Activated T-cell treated with anti-CD3 and anti-CD28 coated beads, Interleukin-2, amount 50 U/mL, for 48 hours (primary cell): ENCODE measurements around the gene NLE1.
"Not testable (repeated sequence)": the region's sequence is repeated elsewhere in the genome, so short reads cannot be mapped to it uniquely, and the experiment has no call there.

Experiments
- DNase-seq, 2 experiments: peaks; one replicate each; pipeline ENCODE4 v3.0.0-alpha.2; 2020

NLE1 gene

GRCh38 chr17:35161281-35161761 lies 19.2 kb upstream of the NLE1 start:
- DNase-seq = no peak

DNA sequence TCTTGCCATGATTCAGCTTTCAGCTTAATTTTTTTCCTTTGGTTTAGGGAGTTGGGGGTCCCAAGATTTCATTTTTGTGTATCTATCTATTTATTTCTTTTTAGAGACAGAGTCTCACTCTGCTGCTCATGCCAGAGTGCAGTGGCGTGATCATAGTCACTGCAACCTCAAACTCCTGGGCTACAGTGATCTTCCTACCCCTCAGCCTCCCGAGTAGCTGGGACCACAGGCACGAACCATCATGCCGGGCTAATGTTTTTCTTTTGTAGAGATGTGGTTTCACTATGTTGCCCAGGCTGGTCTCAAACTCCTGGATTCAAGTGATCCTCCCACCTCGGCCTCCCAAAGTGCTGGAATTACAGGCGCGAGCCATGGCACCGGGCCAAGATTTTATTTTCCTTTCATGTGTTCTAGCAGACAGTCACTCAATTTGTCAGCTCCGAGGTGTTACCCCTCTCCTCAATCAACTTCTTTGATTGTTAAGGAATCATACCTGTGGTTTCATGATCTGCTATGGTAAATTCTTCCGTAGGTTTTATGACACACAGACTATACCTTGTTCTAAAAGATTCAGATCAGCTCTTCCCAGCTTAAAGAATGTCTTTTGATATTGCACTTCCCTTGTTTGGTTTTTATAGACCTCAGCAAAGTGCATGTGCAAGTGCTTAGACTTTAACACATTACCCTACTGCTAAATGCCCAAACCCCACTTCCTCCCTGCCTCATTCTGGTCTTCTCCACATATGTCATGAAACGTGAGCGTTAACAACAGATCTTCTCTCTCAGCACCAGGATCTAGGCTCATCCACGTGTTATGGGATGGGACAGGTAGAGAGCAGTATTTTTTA lies 18.5 kb upstream of the NLE1 start:
- peak; percentile 35 to 46 for DNase-seq

- DNase-seq = no peak
Observed at GRCh38 chr17:35159940-35160339, 17.8 kb upstream of the NLE1 start.

GRCh38 chr17:35155246-35155645 lies 13.1 kb upstream of the NLE1 start:
- DNase-seq = no peak

DNA sequence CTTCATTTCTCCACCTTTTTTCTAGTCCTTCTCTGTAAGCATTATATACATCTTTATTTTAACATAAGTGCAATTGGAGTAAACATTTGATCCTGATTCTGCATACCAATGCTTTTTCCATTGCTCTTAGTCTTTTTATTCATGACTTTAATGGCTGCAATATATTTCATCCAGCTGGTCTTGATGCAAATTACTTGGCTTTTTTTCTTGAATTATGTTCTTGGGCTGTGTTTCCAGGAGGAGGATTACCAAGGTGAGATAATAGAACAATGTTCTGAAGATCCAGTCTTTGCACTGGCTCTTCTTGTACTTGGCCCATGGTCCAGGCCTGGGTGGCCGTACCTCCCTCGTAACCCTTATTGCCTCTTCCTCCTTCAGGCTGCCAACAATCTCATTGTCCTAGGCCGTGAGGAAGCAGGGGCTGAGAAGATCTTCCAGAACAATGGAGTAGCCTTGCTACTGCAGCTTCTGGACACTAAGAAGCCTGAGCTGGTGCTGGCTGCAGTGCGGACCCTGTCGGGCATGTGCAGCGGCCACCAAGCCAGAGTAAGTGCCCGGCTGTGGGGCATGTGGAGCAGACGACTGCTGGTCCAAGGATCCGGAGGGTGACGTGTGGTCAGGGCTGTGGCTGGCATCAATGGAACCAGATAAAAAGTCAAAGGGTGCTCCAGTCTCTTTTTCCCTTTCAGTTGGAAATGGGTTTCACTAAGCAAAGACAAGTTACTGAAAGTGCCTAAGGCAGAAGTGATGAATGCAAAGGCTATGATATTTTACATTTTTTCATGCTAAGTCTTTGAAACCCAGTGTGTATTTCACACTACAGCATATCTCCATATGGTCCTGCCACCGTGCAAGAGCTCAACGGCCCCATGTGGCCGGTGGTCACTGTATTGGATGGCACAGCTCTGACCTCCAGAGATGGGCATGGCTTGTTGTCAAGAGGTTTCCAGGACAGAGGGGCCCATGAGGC lies 12.4 kb upstream of the NLE1 start:
- no peak for DNase-seq

DNA sequence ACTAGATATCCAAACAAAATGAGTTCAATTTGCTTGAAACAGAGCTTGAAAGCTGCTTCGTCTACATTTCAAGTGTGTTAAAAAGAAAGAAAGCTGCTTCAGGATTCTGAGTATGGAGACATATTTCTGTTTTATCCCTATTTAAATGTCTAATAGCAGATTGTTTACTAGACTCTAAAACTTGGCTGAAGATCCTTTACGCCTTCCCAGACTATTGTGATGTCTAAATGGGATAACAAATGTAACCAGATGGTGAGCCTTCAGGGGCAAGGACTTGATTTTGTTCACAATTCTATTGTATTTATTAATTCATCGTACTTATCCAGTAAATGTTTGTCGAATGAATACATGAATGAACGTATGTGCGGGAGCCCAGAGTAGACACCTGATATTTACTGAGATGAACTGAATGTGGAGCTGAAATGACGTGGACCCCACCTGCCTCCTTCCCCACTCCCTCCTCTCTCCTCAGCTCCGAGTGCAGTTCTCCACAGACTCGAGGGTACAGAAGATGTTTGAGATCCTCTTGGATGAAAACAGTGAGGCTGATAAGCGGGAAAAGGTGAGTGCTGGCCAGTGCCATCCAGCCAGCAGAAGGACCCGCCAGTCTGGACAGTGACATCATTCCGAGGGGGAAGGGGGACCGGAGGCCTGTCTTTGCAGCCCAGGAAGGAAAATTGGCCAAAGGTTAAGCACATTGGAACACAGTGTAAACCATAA lies 10.5 kb upstream of the NLE1 start:
- no peak for DNase-seq

DNA sequence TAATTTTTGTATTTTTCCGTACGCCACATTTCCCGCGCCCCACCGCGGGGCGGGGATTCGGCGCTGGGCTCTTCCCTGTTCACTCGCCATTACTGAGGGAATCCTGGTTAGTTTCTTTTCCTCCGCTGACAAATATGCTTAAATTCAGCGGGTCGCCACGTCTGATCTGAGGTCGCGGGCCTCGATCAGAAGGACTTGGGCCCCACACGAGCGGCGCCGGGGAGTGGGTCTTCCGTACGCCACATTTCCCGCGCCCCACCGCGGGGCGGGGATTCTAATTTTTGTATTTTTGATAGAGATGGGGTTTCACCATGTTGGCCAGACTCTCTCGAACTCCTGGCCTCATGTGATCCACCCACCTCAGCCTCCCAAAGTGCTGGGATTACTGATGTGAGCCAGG lies 9.0 kb upstream of the NLE1 start:
- DNase-seq = not testable (repeated sequence)

- DNase-seq = no peak
Observed at GRCh38 chr17:35149941-35150340, 7.8 kb upstream of the NLE1 start.

DNA sequence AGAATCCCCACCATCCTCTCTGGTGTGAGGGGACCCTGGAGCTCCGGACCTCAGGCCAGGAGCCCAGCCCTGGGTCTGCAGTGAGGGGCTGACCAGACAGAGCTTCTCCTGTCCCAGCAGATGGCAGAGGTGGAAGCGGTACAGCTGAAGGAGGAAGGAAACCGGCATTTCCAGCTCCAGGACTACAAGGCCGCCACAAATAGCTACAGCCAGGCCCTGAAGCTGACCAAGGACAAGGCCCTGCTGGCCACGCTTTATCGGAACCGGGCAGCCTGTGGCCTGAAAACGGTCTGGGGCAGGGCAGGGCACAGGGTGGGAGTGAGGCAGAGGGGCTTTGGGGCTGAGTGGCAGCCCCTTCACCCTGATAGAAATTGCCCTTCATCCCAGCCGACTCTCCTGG lies 6.0 kb upstream of the NLE1 start:
- DNase-seq = no peak

DNA sequence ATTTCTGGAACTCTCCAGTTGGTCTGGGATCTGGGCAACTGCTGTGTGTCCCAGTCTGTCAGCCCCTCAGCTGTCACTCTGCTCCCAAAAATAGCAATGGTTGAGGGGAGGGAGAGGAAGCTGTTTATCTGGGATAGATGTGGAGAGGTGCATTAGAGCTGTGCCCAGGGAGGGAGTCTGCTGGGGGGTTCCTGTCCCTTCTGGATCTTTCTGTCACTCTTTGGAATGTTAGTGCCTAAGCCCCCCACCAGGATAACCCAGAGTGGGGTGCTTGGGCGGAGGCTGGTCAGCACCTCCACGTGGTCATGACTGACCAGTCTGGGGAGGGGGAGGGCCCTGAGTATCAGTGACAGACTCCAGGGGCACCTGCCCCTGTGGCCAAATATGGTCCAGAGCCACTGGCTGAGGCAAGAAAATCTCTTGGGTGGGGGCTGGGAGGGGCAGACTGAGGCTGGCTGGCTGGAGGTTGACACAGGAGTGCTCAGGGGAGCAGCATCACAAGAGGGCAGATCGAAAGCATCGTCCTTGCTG lies 5.3 kb upstream of the NLE1 start, which contains the start of gene UNC45B:
TSS of gene UNC45B (plus strand) at position 443 of the 531 bp plus-strand sequence. CDS start 447 bp downstream, outside the sequence.
- DNase-seq = no peak

DNA sequence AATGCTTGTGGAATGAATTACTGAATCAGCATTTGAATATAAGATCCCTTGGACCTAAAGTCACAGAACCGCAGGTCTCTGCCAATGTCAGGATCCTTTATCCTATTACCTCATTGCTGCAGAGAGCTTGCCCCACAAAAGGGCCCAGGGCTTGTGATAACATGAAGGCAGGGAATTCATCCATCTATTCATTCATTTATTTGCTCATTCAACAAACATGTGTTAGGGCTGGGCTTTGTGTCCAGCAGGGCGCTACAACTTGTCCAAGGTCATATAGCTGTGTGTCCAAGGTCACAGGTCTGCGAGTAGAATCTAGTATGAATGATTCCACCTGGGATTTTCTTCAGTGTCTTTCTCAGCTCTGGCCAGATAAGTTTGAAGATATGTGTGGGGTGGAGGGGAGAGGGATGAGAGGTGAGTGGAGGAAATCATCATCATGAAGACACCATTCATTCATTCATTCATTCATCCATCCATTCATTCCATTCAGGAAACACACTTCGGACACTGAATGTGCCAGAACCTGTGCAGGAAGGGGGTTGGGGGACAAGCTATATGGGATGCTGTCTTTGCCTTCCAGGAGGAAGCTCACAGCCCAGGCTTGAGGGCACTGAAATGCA lies 4.2 kb upstream of the NLE1 start:
- no peak for DNase-seq

DNA sequence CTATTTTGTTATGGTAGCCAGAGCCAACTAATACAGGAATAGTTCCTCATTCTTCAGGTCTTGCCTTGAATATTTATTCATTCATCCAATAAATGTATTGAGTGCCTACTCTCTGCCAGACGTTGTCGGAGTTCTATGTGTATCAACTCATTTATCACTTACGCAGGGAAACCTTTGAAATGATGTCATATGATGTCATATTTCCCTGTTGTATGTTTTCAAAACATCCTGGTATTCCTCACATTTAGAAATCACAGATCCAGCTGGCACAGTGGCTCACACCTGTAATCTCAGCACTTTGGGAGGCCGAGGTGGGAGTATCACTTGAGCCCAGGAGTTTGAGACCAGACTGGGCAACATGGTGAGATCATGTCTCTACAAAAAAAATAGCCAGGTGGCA lies 2.7 kb upstream of the NLE1 start:
- no peak for DNase-seq

GRCh38 chr17:35142467-35142796 lies 329 bp upstream of the NLE1 start:
- no peak for DNase-seq

GRCh38 chr17:35138218-35138617 lies 3.9 kb downstream of the NLE1 start:
- no peak for DNase-seq

DNA sequence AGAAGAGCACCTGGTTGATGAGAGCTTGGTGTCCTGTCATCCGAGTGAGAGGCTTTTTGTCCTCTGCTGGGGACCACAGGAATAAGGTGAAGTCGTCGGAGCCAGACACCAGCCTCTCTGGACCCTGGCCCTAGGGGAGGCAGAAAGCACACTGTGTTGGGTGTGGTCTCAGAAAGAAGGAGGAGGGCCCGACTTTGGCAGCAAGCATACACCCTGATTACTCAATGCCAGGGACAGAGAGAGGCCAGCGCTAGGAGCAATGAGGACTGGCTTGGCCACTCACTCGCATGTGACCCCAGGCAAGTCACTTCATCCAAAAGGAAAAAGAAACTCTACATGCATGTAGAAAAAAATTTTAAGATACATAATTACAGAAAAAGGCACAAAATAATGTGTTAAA lies 6.8 kb downstream of the NLE1 start:
- DNase-seq = no peak

GRCh38 chr17:35132816-35133550 lies 9.1 kb downstream of the NLE1 start:
- no peak for DNase-seq

DNA sequence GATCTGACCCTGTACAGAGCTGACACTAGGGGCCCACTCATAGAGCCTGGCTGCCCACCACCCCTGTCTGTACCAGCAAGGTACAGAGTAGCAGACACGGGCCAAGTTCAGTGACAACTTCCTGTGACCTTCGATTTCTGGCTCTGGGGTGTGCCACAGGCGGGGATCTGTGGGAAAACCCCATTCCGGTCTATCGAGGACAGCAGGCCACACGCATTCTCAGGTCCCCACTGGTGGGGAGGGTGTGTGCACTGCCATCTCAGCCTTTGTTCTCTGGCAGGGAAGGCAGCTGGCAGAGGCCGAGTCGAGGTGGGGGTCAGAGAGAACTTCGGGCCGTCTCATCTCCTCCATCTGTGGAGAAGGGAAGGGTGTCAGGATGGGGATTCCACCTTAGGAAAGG lies 10.0 kb downstream of the NLE1 start:
- DNase-seq = no peak

- DNase-seq = no peak
Observed at GRCh38 chr17:35130392-35130791, 11.7 kb downstream of the NLE1 start.

- no peak for DNase-seq
Observed at GRCh38 chr17:35129973-35130351, 12.1 kb downstream of the NLE1 start.

GRCh38 chr17:35129154-35129972 lies 12.7 kb downstream of the NLE1 start:
- no peak for DNase-seq
